ENCODE measurements around the gene PHKA2.

The PHKA2 gene

DNA sequence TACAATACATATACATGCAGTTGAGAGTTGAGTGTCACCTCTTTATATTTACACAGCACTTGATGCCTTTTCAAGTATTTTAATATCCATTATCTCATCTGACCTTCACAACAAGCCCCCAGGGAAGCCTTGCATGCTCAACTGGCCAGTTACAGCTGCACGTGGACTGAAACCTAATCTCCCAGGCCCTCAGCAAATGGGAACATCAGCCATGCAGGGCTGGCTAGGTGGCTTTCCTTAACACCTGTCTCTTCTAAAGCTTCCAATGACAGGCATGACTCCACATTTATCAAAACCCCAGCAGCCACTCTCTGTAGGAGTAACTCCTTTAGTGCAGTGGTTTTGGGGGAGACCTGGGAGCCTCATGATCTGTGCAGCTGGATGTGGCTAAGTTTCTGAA is 56.4 kb downstream of the PHKA2 start:
- no peak for DNase-seq

GRCh38 chrX:18924507-18925088 is 59.3 kb downstream of the PHKA2 start:
- no peak for DNase-seq

GRCh38 chrX:18920566-18920965 is 63.3 kb downstream of the PHKA2 start:
- DNase-seq: no peak

- no peak for DNase-seq
Measured at GRCh38 chrX:18920079-18920478, 63.8 kb downstream of the PHKA2 start.

DNA sequence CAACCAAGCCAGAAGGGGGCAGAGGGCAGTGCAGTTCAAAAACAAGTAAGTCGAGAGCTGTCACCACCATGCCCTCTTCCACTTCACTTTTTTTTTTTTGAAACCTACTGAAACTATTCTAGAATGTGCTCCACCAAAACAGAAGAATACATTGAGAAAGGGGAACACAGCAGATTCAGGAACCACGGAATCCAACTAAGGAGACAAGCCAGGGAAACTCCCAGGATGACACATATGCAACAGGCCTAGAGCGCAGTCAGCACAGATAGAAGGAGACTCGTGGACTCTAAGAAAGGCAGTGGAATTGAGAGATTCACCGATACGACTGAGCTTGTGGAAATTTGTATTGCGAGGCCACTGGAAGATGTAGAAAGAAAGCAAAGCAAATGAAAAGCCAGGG is 66.1 kb downstream of the PHKA2 start:
- DNase-seq: no peak

GRCh38 chrX:18906286-18906685 is 77.6 kb downstream of the PHKA2 start:
- no peak for DNase-seq

GRCh38 chrX:18900401-18900976 is 83.4 kb downstream of the PHKA2 start:
- DNase-seq: no peak

GRCh38 chrX:18899796-18900380 is 84.0 kb downstream of the PHKA2 start:
- DNase-seq: no peak

- DNase-seq: no peak
Measured at GRCh38 chrX:18898492-18898891, 85.4 kb downstream of the PHKA2 start.

GRCh38 chrX:18898091-18898490 is 85.8 kb downstream of the PHKA2 start:
- no peak for DNase-seq

DNA sequence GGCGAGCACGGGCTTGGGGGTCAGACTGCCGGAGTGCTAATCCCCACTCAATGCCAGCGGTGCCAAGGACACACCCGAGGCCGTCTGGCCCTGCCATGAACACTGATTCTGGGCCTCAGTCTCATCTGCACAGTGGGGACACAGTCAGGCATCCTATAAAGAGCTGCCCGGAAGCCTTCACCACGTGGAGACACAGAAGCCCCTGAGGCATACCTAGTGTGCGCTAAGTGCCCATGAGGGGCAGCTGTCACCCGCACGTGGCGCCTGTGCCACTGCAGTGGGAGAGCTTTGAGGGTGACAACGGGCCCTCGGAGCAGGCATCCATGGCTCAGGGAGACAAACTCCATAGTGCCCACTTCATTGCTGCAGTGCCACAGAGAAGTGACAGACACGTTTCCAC is 86.3 kb downstream of the PHKA2 start:
- DNase-seq: no peak

DNA sequence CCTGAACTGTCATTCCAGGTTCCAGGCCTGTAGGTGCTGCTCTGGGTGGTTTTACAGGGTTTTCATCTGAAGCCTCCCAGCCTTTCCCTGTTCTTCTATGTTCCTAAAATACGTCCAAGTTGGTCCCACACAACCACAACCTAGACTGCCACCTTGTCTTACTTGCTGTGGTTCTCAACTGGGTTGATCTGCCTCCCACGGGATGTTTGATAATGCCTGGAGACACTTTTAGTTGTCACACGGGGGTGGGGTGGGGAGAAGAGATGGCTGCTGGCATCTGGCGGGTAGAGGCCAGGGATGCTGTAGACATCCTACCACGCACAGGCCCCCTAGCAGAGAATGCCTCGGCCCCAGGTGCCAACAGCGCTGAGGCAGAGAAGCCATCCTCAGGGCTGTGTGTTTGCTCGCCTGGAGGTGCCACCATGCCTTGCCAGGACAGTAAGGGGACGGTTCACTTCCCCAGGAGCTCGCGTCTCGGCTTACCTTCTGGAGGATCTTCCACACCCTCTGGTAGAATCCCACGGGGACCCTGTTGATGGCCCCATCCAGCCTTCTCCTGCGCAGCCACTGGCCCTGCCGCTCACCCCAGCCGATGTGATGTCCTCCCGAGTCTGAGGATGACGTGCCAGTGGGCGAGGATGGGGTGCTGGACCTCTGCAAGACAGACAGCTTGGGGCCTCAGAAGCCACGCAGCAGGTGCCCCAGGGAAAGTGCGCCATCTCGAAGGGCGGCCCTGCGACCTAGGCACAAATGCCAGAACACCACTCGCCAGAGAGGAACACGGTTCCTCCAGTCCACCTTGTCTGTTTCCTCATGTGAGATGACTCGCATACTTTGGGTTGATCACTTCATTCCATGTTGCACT is 87.0 kb downstream of the PHKA2 start:
- no peak for DNase-seq

- no peak for DNase-seq
Measured at GRCh38 chrX:18895189-18895951, 88.5 kb downstream of the PHKA2 start.

DNA sequence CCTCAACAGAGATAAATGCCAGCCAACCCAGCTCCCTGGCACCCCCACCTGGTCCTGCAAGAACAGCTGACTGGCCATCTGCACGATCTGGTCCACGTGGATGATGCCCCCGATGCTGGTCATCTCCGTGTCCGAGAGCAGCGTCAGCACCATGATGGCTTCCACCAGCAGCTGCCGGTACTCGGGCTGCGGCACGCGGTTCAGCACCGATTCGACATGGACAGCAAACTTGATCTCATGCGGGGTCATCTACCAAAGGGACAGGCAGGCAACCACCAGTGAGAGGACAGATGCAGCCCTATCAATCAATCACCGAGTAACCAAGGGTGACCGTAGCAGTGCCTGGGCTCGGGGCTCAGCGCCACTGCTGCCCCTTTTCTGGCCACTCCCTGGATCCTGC is 89.8 kb downstream of the PHKA2 start:
- no peak for DNase-seq

DNA sequence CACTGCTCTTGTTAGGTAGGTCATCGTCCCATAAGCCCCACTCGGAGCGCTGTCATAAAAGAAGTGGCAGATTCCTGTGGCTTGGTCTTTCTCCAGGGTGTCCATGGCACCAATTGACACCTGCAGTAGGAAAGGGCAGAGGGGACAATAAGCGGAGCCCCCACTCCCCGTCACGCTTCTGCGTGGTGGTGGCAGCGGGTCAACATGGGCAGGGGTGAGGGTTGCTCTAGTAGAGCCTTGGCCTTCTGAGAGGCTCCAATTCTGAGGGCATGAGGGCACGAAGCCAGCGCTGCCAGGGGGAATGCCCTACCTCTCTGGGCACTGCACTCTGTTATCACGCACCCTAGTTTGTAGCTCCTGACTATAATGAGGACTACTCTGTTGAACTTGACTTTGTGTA is 90.4 kb downstream of the PHKA2 start:
- no peak for DNase-seq

DNA sequence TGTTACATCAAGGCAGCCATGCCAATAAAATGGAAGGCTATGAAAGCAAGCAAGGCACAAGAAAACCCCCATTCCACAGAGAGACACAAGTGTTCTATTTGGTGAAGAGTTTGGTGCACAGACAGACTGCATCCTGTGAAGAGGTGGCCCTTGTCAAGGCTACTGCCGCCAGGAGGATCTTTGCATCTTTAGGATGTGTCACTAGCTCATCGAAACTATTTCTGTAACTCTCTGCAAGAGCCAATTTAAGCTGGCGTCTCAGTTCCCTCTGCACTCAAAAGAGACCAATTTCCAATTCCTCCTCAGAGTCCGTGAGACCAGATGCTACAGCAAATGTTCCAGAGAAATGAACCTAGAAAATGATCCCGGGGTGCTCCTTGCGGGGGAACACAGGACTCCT is 91.0 kb downstream of the PHKA2 start:
- DNase-seq: no peak

DNA sequence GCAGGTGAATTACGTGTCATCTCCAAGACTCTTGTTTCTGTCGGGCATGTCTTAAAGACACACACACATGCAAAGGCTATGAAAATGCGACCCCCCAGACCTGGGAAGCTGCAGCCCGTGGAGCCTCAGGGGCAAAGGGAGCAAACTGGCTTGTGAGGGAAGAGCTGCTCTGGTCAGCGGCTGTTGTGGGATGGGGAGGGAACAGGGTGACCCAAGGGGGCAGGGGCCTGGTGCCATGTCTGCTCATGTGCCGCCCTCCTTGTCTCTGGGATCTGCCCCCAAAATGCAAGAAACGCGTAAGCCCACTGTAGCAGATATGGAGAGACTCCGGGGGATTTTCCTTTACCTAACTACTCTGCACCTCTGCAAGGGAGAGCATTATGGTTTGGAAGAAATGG is 92.4 kb downstream of the PHKA2 start:
- no peak for DNase-seq

- DNase-seq: no peak
Measured at GRCh38 chrX:18890724-18891547, 93.0 kb downstream of the PHKA2 start.

DNA sequence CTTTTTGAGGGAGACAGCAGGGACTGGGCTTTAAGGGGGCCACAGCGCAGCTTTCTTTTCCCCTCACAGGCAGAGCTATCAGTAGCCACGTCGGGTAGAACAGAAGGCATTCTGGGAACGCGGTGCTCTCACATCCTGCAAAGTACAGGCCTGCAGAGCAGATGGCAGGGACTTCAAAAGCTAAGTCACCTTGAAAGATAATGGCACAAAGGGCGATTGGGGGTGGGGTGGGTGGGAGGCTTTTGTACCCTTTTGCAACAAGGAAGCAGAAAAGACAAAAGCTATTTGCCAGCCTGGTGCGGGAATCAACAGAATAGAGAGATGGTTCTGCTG is 93.9 kb downstream of the PHKA2 start:
- no peak for DNase-seq

GRCh38 chrX:18889346-18890048 is 94.4 kb downstream of the PHKA2 start:
- no peak for DNase-seq

GRCh38 chrX:18888281-18888680 is 95.6 kb downstream of the PHKA2 start:
- DNase-seq: no peak

DNA sequence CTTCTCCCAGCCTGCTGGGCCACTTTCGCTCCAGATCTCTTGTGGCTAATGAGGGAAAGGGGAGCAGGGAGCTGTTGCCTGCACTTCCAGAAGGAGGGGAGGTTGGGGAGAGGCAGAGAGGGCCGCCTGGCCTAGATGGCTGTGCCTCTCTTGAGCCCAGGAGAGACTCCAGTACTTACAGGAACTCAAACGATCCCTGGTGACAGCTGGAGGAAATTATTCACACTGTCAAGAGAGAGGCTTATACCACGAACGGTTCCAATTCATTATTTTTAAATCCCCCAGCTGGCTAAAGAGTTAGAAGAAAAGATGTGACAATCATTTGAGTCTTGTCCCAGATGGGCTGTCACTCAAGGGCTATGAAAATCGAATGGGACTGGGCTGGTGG is 96.1 kb downstream of the PHKA2 start:
- no peak for DNase-seq

All from CD4-positive, alpha-beta T cell treated with Interleukin-17A for 1 hour (primary cell).